Uterus (tissue), 4 donors: ENCODE data around the gene SLC2A6. TPM values are rescaled to one million over a fixed set of nuclear protein-coding genes. Genes with fewer than 3 reads are reported as not detected.

ENCODE experiments used
- DNase-seq, 2 donors: peaks; one replicate each; pipeline ENCODE4 v3.0.0-alpha.2; 2019 to 2020
- H3K27ac ChIP-seq, 2 donors: fragments of 200-600 bp; sonication (generic); 1 replicate in 1 of 2; 2 replicates in 1 of 2; pipeline ENCODE4 v1.5.1; 2016 to 2018
- H3K27me3 ChIP-seq, 2 donors: fragments of 200-600 bp; sonication (generic); one replicate each; pipeline ENCODE4 v1.5.1; 2018 to 2019; ENCODE audit warnings: control low read depth in 1 of 2
- H3K36me3 ChIP-seq, 2 donors: fragments of 200-600 bp; sonication (generic); one replicate each; pipeline ENCODE4 v1.5.1; 2019; ENCODE audit warnings: control low read depth in 1 of 2
- H3K4me1 ChIP-seq, 2 donors: fragments of 200-600 bp; sonication (generic); one replicate each; pipeline ENCODE4 v1.5.1; 2018 to 2019; ENCODE audit warnings: control low read depth in 1 of 2
- H3K4me3 ChIP-seq, 2 donors: fragments of 200-600 bp; sonication (generic); 1 replicate in 1 of 2; 2 replicates in 1 of 2; pipeline ENCODE4 v1.5.1; 2018 to 2019; ENCODE audit warnings: mild to moderate bottlenecking in 1 of 2
- H3K9me3 ChIP-seq, 2 donors: fragments of 200-600 bp; sonication (generic); one replicate each; pipeline ENCODE4 v1.5.1; 2019; ENCODE audit warnings: control low read depth in 1 of 2
- POLR2A ChIP-seq, 2 donors: fragments of 450-650 bp; IDR thresholded peaks; one replicate each; pipeline ENCODE4 v1.6.1; 2016; ENCODE audit warnings: antibody characterized with exemption in 2 of 2, mild to moderate bottlenecking in 1 of 2, moderate library complexity in 1 of 2
- intact Hi-C: fragments of 100-400 bp; cut with DNase I; formaldehyde crosslinking; loops from one replicate; pipeline ENCODE4 v1.15.1; 2023; ENCODE audit warnings: low total_unique reads
- total RNA-seq, 4 donors: library from RNA; depleted of rRNA in 3 of 4; stranded (reverse); fragments of >200 nt in 3 of 4; gene quantifications; one replicate each; pipeline versions ENCODE4 v1.1.0 to v1.2.4, GENCODE V29; 2014 to 2023
- TF ChIP-seq, protein P1 (sequence below), 4 experiments: fragments of 200-600 bp in 2 of 4; fragments of 450-650 bp in 2 of 4; sonication (generic) in 2 of 4; IDR thresholded peaks; one replicate each; pipeline ENCODE4 v1.5.1; 2016 to 2019; ENCODE audit warnings: antibody characterized with exemption in 4 of 4, mild to moderate bottlenecking in 2 of 4, moderate library complexity in 1 of 4
- donor health status: DM: yes; HTN: yes; CAD: no.

Gene SLC2A6
- total RNA-seq, 4 donors from 2014 or later: 0.26 to 11.5 (median 2.1) TPM

DNA sequence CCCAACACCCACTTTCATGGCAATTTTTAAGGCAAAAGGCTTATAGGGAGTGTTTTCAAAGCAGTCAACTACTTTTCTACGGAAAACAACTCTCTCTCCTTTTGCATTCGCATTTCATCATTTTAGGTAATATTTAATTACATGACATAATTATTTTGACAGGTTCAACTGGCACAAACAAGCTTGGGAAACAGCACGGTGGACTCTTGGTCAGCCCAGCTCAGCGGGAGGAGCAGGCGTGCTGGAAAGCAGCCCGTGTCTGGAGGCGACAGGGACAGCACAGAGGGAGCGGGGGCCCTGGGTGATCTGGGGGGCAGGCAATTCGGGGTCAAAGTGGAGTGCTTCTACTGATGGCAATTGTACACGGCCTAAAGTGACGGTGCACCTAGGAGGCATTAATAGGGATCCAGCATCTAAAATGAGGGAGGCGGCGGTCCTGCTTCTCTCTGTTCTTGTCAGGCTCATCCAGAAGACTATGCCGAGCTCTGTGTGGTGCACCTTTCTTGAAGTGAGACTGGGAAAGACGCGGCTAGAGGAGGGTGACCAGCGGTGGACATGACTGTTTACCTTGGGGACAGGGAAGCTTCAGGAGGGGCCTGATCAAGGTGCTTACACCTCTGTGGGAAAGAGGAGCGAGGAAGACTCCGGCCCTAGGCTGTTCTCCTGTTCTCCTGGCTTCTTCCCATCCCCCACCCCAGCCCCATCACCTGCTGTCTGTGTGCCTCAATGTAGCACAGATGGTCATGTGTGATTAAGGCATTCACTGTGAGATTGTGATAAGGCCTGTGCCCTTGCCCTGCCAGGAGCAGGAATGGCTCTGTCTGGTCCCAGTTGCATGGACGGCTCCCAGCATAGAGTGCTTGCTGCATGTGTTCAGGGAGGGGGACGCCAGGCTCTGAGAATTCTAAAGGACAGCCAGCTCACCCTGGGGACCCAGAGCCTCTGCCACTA, 42.5 kb upstream of the SLC2A6 start:
- H3K4me1 ChIP-seq: peaks cover 0 to 2% of the 10 kb centered on the region in 2 donors
- intact Hi-C loops: no loop called here
- H3K4me3 ChIP-seq: no peak overlapping the region
- H3K27ac ChIP-seq: no peak overlapping the region
- no peak for DNase-seq
- H3K36me3 ChIP-seq: no peaks in the 10 kb centered on the region
- H3K9me3 ChIP-seq: no peaks in the 10 kb centered on the region
- H3K27me3 ChIP-seq: no peaks in the 10 kb centered on the region
- TF ChIP-seq POLR2A (IDR thresholded peaks at IDR 0.05): no peak
- TF ChIP-seq, protein P1, sequence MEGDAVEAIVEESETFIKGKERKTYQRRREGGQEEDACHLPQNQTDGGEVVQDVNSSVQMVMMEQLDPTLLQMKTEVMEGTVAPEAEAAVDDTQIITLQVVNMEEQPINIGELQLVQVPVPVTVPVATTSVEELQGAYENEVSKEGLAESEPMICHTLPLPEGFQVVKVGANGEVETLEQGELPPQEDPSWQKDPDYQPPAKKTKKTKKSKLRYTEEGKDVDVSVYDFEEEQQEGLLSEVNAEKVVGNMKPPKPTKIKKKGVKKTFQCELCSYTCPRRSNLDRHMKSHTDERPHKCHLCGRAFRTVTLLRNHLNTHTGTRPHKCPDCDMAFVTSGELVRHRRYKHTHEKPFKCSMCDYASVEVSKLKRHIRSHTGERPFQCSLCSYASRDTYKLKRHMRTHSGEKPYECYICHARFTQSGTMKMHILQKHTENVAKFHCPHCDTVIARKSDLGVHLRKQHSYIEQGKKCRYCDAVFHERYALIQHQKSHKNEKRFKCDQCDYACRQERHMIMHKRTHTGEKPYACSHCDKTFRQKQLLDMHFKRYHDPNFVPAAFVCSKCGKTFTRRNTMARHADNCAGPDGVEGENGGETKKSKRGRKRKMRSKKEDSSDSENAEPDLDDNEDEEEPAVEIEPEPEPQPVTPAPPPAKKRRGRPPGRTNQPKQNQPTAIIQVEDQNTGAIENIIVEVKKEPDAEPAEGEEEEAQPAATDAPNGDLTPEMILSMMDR (IDR thresholded peaks at IDR 0.05): no peak

DNA sequence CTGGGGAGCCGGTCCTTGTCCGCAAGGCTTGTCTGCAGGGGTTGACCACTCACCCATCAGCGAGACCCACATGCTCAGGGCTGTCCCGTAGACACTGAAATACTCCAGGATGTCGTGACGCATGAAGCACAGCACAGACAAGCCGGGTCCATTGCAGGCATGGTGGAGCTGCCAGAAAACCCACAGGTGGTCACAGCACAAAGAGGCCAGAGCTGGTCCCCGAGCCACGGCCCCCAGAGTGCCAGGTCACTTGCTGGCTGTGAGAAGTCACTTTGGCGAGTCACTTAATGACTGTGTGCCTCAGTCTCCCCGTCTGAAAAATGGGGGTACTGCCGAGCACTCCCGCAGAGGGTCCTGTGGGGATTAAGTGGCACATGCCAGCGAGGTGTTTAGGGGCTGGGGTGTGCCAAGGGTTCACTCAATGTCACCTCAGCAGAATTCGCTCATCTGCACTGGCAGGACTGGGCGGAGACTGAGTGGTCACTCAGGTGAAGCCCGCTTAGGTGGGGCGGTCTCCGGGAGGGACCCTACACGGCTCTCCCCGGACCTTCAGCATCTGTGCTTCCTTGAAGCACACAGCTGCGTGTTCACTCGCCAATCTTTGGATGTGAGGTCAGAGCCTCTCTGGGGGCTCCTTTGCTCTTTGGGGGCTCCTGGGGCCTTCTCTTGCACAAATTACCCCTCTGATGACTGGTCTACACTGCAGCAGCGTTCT, 41.4 kb upstream of the SLC2A6 start:
- Histone ChIP-seq H3K27me3 (no peaks in the 10 kb centered on the region), H3K27ac (no peak overlapping the region), H3K4me3 (no peak overlapping the region), H3K36me3 (no peaks in the 10 kb centered on the region), H3K4me1 (no peaks in the 10 kb centered on the region), H3K9me3 (no peaks in the 10 kb centered on the region)
- no peak for DNase-seq
- intact Hi-C loops: no loop called here
- TF ChIP-seq, protein P1 (IDR thresholded peaks at IDR 0.05): no peak
- TF ChIP-seq POLR2A (IDR thresholded peaks at IDR 0.05): no peak

DNA sequence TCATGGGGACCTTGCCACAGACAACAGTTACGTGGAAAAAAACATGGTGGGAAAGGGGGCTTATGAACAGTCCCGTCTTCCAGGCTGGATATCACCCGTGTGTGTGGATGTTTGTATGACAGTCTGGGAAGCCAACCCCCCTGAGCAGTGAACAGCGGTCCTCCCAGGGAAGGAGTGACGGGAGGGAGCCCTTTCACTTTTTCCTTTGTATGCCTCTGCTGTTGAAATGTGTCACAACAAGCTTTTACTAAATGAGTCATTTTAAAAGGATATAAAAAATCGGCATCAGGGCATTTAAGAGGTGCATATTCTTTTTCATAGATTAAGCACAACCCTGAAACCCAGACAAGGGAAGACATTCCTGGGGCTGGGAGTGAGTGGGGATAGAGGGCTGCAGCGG, 40.8 kb upstream of the SLC2A6 start:
- Histone ChIP-seq H3K36me3 (no peaks in the 10 kb centered on the region), H3K27ac (no peak overlapping the region), H3K4me3 (no peak overlapping the region), H3K4me1 (no peaks in the 10 kb centered on the region), H3K9me3 (no peaks in the 10 kb centered on the region), H3K27me3 (no peaks in the 10 kb centered on the region)
- TF ChIP-seq, protein P1 (IDR thresholded peaks at IDR 0.05): no peak
- TF ChIP-seq POLR2A (IDR thresholded peaks at IDR 0.05): no peak
- intact Hi-C loops: no loop called here
- no peak for DNase-seq

DNA sequence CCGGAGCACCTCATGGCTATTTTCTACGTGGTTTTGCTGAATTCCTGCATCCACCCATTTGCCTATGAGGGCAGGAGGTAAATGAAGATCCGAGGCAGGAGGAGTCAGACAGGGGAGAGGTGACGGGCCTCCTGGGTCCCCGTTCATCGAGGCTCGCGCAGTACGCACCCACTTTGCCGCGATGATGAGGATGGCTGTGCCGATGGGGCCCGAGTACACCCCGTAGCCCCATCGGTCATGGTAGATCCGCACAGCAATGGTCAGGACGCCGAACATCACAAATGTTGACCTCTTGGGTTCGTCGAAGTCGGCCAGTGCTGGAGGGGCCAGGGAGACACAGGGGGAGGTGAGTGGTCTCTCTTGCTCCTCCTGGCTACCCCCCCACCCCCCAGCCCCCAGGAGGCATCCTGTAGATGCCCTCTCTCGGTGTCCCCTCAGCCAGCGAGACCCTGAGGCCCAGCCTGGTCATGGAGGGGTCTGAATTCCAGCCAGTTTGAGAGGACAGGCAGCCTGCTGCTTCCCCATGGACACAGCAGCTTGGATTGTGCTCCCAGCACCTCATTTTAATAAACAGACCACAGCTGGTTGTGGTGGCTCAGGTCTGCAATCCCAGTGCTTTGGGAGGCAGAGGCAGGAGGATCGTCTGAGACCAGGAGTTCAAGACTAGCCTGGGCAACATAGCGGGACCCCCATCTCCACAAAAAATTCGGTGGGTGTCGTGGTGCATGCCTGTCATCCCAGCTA, 40.0 kb upstream of the SLC2A6 start:
- intact Hi-C loops: no loop called here
- H3K4me1 ChIP-seq: no peaks in the 10 kb centered on the region
- DNase-seq: no peak
- no peaks in the 10 kb centered on the region for H3K36me3 ChIP-seq
- H3K9me3 ChIP-seq: no peaks in the 10 kb centered on the region
- TF ChIP-seq, protein P1 (IDR thresholded peaks at IDR 0.05): no peak
- TF ChIP-seq POLR2A (IDR thresholded peaks at IDR 0.05): no peak
- no peaks in the 10 kb centered on the region for H3K27me3 ChIP-seq
- H3K27ac ChIP-seq: no peak overlapping the region
- no peak overlapping the region for H3K4me3 ChIP-seq
